ENCODE results near the gene TDP1.
"Not testable (repeated sequence)": the region's sequence is repeated elsewhere in the genome, so short reads cannot be mapped to it uniquely, and the experiment has no call there.

TDP1 gene

DNA sequence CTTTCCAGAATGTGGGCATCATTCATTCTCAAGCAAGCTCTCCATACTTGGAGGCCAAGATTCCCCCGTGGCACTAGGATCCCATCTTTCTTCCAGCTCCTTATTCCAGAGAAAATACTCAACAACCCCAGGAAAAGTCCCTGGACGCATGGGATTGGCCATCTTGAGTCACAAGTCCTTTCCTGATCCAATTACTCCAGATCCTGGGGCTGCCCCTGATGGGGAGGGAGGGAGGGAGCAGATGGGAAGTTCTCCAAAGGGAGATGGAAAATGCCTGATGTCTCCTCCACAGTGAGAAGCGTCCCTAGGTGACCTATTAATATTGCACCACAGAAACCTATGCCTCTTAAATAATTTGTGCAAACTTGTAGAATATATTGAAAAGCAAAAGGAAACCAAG is 93.7 kb downstream of the TDP1 start:
- no peak for DNase-seq (ENCODE audit: low read depth)

GRCh38 chr14:90050271-90050670 is 94.5 kb downstream of the TDP1 start:
- no peak for DNase-seq (ENCODE audit: low read depth)

DNA sequence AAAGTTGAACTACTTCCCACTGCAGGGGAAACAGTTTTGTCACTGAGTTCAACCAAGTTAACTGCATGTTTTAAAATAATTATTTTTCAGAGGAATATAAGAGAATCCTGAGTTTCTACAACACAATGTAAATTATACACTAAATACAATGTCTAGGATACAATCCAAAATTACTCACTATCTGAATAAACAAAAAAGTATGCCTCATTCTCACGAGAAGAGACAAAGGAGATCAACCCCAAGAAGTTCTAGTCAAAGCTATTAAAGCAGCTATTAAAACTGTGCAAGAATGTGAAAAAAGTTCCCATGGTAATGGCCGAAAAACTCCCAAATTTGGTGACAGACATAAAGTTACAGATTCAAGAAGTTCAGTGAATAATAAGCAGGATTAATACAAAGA is 97.3 kb downstream of the TDP1 start:
- DNase-seq (ENCODE audit: low read depth) = peak; percentile 16

- no peak for DNase-seq (ENCODE audit: low read depth)
Measured at GRCh38 chr14:90054803-90055202, 99.1 kb downstream of the TDP1 start.

GRCh38 chr14:90056826-90057225 is 101.1 kb downstream of the TDP1 start:
- DNase-seq (ENCODE audit: low read depth) = no peak

DNA sequence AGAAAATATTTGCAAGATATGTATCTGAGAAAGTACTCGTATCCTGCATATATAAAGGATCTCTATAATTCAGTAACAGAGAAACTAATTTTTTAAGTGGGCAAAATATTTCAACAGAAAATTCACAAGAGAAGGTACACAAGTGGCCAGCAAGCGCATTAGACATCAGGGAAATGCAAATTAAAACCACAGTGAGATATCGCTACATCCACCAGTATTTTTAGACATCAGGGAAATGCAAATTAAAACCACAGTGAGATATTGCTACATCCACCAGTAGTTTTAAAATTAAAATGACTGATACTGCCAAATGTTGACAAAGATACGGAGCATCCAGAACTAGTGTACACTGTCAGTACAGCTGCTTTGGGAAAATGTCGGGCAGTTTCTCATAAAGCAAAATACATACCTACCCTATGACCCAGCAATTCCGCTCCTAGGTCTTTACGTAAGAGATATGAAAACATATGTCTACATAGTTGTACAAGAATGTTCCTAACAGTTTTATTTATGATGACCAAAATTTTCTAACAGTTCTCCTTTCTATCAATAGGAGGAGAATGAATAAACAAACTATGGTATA is 103.2 kb downstream of the TDP1 start:
- no peak for DNase-seq (ENCODE audit: low read depth)

DNA sequence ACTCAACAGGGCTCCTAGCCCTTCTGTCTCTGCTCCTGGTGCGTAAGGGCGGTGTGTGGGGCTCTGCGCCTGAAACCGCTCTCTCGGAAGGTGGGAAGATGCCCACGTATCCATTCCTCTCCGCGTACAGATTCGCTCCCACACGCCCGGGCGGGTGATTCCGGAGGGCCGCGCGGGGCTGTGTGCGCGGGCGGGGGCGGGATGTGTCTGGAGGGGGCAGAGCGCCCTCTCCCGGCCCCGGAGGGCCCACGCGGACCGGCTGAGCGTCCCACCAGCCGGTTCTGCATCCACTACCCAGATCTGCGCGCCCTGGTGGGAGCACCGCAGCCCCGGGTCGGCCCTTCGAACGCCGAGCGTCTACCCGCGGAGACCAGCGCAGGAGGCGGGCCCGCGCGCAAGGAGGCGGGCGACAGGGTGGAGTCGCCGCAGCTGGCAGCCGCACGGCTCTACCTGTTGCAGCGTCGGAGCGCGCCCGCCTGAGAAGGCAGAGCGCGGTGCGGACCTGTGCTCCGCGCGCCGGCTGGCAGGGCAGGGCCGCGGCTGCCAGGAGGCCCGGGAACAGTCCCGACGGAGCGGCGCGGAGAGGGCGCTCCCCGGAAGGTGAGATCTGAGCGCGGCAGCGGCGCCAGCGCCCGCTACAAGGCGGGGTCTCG is 104.7 kb downstream of the TDP1 start:
- DNase-seq (ENCODE audit: low read depth) = no peak

GRCh38 chr14:90060965-90061684 is 105.4 kb downstream of the TDP1 start:
- no peak for DNase-seq (ENCODE audit: low read depth)

- no peak for DNase-seq (ENCODE audit: low read depth)
Measured at GRCh38 chr14:90061685-90062126, 106.0 kb downstream of the TDP1 start, which contains the start of gene KCNK13. TSS of gene KCNK13 (plus strand) at chr14:90061994. CDS start at chr14:90062206, 212 bp downstream.

- DNase-seq (ENCODE audit: low read depth) = no peak
Measured at GRCh38 chr14:90062127-90062794, 106.5 kb downstream of the TDP1 start.

- DNase-seq (ENCODE audit: low read depth) = no peak
Measured at GRCh38 chr14:90062822-90063539, 107.3 kb downstream of the TDP1 start.

DNA sequence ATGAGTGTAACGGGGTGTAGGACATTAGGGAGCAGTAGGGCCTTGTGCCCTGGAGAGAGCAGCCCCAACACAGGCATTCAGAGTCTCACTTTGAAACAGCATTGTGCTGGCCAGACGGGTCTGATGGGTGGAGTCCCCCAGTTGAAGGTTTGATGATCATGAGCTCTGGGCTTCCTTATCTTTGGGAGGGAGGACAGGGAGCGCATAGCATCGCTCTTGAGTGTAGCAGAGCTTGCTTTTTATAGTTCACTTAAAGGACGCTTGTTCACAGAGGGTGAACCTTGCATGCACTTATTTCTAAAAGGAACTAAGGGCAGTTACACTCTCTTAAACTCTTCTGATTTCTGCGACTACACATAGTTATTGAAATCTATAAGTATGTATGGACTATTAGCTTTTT is 116.6 kb downstream of the TDP1 start:
- DNase-seq (ENCODE audit: low read depth) = no peak

GRCh38 chr14:90079576-90079975 is 123.8 kb downstream of the TDP1 start:
- DNase-seq (ENCODE audit: low read depth) = no peak

DNA sequence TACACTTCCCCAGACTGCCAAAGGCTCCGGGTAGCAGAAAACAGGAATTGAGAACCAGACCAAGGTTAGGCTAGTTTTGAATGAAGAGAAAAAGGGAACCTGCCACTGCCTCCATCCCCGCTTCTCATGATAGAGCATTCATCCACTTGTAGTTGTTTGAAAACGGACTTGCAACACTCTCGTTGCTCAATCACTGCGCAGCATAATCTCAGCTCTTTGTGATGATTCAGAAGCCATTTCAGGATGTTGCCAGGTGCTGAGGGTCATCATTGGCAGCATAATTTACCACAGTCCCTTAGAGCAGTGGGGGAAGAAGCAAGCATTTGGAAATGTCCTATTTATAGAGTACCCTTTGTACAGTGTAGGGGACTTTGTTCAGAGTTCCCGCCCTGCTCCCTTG is 131.7 kb downstream of the TDP1 start:
- DNase-seq (ENCODE audit: low read depth) = no peak

DNA sequence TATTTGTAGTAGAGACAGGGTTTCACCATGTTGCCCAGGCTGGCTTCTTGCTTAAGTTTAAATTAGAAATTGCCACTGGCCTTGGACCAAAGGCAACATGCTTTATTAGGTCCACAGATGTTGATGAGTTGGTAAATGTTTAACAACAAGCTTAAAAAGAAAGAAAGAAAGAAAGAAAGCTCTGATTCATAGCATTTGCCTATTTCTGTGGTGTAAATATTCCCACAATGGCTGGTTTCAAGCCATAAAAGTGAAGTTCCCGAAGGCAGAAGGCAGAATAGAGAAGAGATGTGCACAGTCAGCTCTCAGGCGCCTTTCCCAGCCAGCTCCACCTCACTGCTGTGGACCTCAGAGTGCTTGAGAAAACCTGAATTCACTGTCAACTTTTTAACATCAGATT is 132.4 kb downstream of the TDP1 start:
- no peak for DNase-seq (ENCODE audit: low read depth)

- not testable (repeated sequence) for DNase-seq (ENCODE audit: low read depth)
Measured at GRCh38 chr14:90089486-90089885, 133.8 kb downstream of the TDP1 start.

DNA sequence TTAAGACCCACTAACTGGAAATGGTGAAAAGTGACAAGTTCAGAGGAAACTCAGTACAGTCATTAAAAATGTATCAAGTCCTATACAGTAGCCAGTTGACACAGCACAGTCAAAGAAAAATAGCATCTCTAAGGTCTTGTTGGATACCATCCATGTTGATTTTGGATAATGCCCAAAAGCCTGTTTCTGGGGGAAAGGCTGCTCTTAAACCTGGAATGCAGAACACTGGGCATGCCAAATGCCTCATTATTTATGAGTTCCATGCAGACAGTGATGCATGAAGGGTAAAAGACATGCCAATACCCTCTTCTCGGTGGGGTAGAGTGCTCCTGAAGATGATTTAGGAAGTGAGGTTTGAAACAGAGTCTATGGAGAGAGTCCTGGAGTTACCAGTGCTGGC is 135.7 kb downstream of the TDP1 start:
- peak; percentile 35 for DNase-seq (ENCODE audit: low read depth)

- peak; percentile 29 for DNase-seq (ENCODE audit: low read depth)
Measured at GRCh38 chr14:90093942-90094595, 138.3 kb downstream of the TDP1 start.

Measured in stromal cell of bone marrow (primary cell).